Aorta (tissue), 5 donors: Measurements from ENCODE around the gene CCDC88C. TPM values are rescaled to one million over a fixed set of nuclear protein-coding genes. Genes with fewer than 3 reads are reported as not detected.

ENCODE experiments used
- ATAC-seq: fragments of 200-7000 bp; cut with Tn5 transposase; one replicate; pipeline ENCODE4 v1.9.1; 2022; ENCODE audit warnings: moderate library complexity; ENCODE audit not compliant: low FRiP score
- DNase-seq, 2 donors: peaks; one replicate each; pipeline ENCODE4 v3.0.0-alpha.2; 2020
- H3K27ac ChIP-seq, 2 donors: one replicate each; pipeline ENCODE4 v1.5.1; 2013; ENCODE audit warnings: low read length in 2 of 2, mild to moderate bottlenecking in 2 of 2, moderate library complexity in 2 of 2, control low read depth in 1 of 2, inconsistent platforms in 1 of 2, low read depth in 1 of 2
- H3K27me3 ChIP-seq, 2 donors: one replicate each; pipeline ENCODE4 v1.6.1; 2013; ENCODE audit warnings: control low read depth in 1 of 2, low read length in 1 of 2, mild to moderate bottlenecking in 1 of 2, moderate library complexity in 1 of 2; ENCODE audit not compliant: insufficient read depth in 2 of 2, control insufficient read depth in 1 of 2
- H3K36me3 ChIP-seq, 2 donors: one replicate each; pipeline ENCODE4 v1.6.1; 2013; ENCODE audit warnings: control low read depth in 1 of 2, low read length in 1 of 2, mild to moderate bottlenecking in 1 of 2; ENCODE audit not compliant: insufficient read depth in 2 of 2, control insufficient read depth in 1 of 2
- H3K4me1 ChIP-seq, 2 donors: one replicate each; pipeline ENCODE4 v1.6.1; 2013; ENCODE audit warnings: low read length in 2 of 2, control low read depth in 1 of 2, mild to moderate bottlenecking in 1 of 2, moderate library complexity in 1 of 2; ENCODE audit not compliant: insufficient read depth in 2 of 2, control insufficient read depth in 1 of 2
- H3K4me3 ChIP-seq, 2 donors: one replicate each; pipeline ENCODE4 v1.5.1; 2013; ENCODE audit warnings: low read length in 2 of 2, control low read depth in 1 of 2, mild to moderate bottlenecking in 1 of 2
- H3K9me3 ChIP-seq: one replicate; pipeline ENCODE4 v1.6.1; 2013; ENCODE audit warnings: mild to moderate bottlenecking, low read length; ENCODE audit not compliant: control insufficient read depth
- WGBS, 2 donors: extraction: QIAGEN DNeasy Blood & Tissue Kit; methylation state at CpG; one replicate each; pipeline ENCODE4 v1.1.7; 2013; 5-methylcytosine and 5-hydroxymethylcytosine counted together
- intact Hi-C, 2 donors: fragments of 100-400 bp; cut with DNase I; formaldehyde crosslinking; loops; one replicate each; pipeline versions ENCODE4 v1.14.2 to v1.15.0; 2022
- polyA plus RNA-seq, 2 donors: library from polyadenylated mRNA; stranded (reverse); fragments of 200-250 nt; gene quantifications; one replicate each; pipeline ENCODE4 v1.2.3, GENCODE V29; 2013
- total RNA-seq, 2 donors: library from RNA; stranded (reverse); fragmentation: NEBNext Ultra II Directional; extraction: Animal tissue kit (Norgen Biotek cat#: 25700); gene quantifications; one replicate each; pipeline ENCODE4 v1.2.1, GENCODE V29; 2021
- donor health status: healthy with polysubstance abuse.
- donor health status: Bipolar disorder and iron deficiency.
- donor health status: DM: no; HTN: no; CAD: no.
- donor health status: DM: no; HTN: no; CAD: no.
- donor health status: DM: yes; HTN: yes; CAD: no.

CCDC88C gene
- total and polyA plus RNA-seq, 4 donors: 0.33 to 18.4 (median 6.1) TPM

- DNase-seq: peak; percentile 34 to 64
- H3K4me1 ChIP-seq: no peaks in the 10 kb centered on the region
- no peaks in the 10 kb centered on the region for H3K36me3 ChIP-seq
- H3K9me3 ChIP-seq: no peaks in the 10 kb centered on the region
- no peak overlapping the region for H3K4me3 ChIP-seq
- WGBS, 2 donors: 93 to 95% methylated on average over 21 of the region's 21 CpGs
- no peak for ATAC-seq
- H3K27me3 ChIP-seq: no peaks in the 10 kb centered on the region
- intact Hi-C loops: no loop called here
- H3K27ac ChIP-seq: no peak overlapping the region
These were observed 60.2 kb downstream of the CCDC88C start for GRCh38 chr14:91357272-91358024.

DNA sequence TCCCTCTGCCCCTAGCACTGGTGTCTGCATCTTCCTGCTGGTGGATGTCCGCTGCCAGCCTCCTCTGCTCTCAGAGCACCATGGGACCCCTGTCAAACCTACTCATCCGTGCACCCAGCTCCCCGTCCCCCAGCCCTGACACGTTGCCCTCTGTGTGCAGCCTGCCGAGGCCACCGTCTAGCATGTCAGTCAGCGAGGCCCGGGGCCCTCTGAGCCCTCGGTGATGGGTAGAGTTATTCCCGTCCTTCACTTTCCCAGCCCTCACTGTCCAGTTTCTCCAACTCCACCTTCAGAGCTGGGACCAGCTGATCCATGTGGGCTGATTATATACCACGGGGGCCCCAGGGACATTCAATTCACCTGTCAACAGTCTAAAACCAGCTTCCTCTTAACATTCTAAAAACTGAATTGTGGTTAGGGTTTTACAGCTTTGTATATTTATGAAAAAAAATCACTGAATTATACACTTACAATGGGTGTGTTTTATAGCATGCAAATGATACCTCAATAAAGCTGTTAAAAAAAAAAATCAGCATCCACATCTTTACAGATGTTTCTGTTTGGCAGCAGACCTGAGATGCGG lies 61.3 kb downstream of the CCDC88C start:
- intact Hi-C loops: no loop called here
- 83 to 86% methylated on average over 12 of the region's 12 CpGs for WGBS, 2 donors
- no peak for ATAC-seq

GRCh38 chr14:91354979-91355685 lies 62.5 kb downstream of the CCDC88C start:
- no peak overlapping the region for H3K27ac ChIP-seq
- no peaks in the 10 kb centered on the region for H3K4me1 ChIP-seq
- peak in 1 of 2 donors; percentile 47 for DNase-seq
- ATAC-seq: no peak
- no peak overlapping the region for H3K4me3 ChIP-seq
- no peaks in the 10 kb centered on the region for H3K9me3 ChIP-seq
- WGBS, 2 donors: 88 to 89% methylated on average over 27 of the region's 27 CpGs
- H3K36me3 ChIP-seq: no peaks in the 10 kb centered on the region
- H3K27me3 ChIP-seq: no peaks in the 10 kb centered on the region
- intact Hi-C loops: no loop called here

More for the DNA sequence above, 61.3 kb downstream of the CCDC88C start:
- Histone ChIP-seq H3K27me3 (no peaks in the 10 kb centered on the region), H3K27ac (no peak overlapping the region), H3K4me3 (no peak overlapping the region), H3K9me3 (no peaks in the 10 kb centered on the region), H3K4me1 (no peaks in the 10 kb centered on the region), H3K36me3 (no peaks in the 10 kb centered on the region)
- peak; percentile 38 to 59 for DNase-seq

DNA sequence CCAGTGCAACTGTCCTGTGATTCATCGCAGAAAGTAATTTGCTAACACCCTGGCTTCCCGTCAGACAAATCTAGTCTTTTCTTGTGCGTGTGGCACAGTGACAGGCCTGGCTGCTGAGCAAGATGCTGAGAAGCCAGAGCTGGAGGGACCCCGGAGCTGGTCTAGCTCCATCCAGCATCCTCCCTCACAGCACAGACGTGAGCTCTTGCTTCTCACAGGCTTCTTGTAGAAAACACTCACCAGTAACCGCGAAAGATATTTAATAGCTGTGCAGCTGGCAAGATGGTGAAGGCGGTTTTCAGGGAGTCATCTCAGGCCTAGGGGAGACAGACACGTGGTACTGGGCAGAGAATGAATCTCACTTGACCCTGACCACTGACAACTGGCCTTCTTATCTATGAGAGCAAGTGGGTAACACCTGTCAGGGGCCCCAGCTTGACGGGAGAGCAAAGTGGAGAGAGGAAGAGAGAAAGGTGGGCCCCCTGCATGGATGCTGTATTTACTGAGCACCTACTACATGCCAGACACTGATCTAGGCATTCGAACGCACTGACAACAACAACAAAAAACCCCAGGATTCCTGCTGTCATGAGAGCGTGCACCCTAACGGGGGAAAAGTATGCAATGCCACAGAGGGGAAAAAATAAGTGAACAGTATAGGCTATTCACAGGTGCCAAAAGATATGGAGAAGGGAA lies 63.3 kb downstream of the CCDC88C start:
- no peak overlapping the region for H3K4me3 ChIP-seq
- no peak overlapping the region for H3K27ac ChIP-seq
- H3K9me3 ChIP-seq: no peaks in the 10 kb centered on the region
- ATAC-seq: no peak
- H3K4me1 ChIP-seq: no peaks in the 10 kb centered on the region
- 89 to 92% methylated on average over 14 of the region's 14 CpGs for WGBS, 2 donors
- intact Hi-C loops: no loop called here
- H3K36me3 ChIP-seq: no peaks in the 10 kb centered on the region
- H3K27me3 ChIP-seq: no peaks in the 10 kb centered on the region
- peak in 1 of 2 donors; percentile 50 for DNase-seq

GRCh38 chr14:91352728-91353692 lies 64.6 kb downstream of the CCDC88C start:
- Histone ChIP-seq H3K27ac (no peak overlapping the region), H3K36me3 (no peaks in the 10 kb centered on the region), H3K27me3 (no peaks in the 10 kb centered on the region), H3K4me3 (no peak overlapping the region), H3K9me3 (no peaks in the 10 kb centered on the region), H3K4me1 (no peaks in the 10 kb centered on the region)
- peak in 1 of 2 donors; percentile 21 for DNase-seq
- intact Hi-C loops: no loop called here
- peak; percentile 35 for ATAC-seq
- WGBS, 2 donors: 80 to 81% methylated on average over 17 of the region's 17 CpGs

DNA sequence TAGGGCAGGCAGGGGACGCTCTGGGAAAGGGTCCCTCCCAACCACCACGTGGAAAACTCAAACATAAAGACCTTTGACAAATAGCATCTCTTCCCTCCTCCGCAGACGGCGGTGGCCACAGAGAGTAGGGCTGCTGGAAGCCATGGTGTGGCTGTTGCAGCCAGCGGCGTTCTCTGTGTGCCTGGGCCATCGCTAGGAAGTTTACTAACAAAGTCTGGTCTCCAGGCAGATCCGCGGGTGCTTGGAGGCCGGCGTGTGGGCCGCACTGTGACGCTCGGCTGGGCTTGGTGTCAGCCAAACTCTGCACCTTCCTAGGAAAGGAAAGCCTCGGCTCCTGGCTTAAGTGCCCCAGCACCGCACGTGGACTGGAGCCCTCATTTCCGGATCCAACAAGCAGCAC lies 65.6 kb downstream of the CCDC88C start:
- 34 to 61% methylated on average over 19 of the region's 19 CpGs for WGBS, 2 donors
- H3K27me3 ChIP-seq: no peaks in the 10 kb centered on the region
- H3K4me1 ChIP-seq: no peaks in the 10 kb centered on the region
- intact Hi-C loops: no loop called here
- no peaks in the 10 kb centered on the region for H3K36me3 ChIP-seq
- no peak overlapping the region for H3K4me3 ChIP-seq
- no peak overlapping the region for H3K27ac ChIP-seq
- ATAC-seq (no peak), DNase-seq (peak in 1 of 2 donors; percentile 48)
- no peaks in the 10 kb centered on the region for H3K9me3 ChIP-seq

- Histone ChIP-seq H3K36me3 (no peaks in the 10 kb centered on the region), H3K27me3 (no peaks in the 10 kb centered on the region), H3K4me1 (no peaks in the 10 kb centered on the region), H3K9me3 (no peaks in the 10 kb centered on the region), H3K27ac (no peak overlapping the region), H3K4me3 (no peak overlapping the region)
- intact Hi-C loops: no loop called here
- ATAC-seq (no peak), DNase-seq (peak in 1 of 2 donors; percentile 32)
- 87 to 92% methylated on average over 10 of the region's 10 CpGs for WGBS, 2 donors
These were observed 66.1 kb downstream of the CCDC88C start for GRCh38 chr14:91351512-91351862.
